Epithelial cell of proximal tubule (primary cell): ENCODE results near the gene FAM219A. TPM values are rescaled to one million over a fixed set of nuclear protein-coding genes. Genes with fewer than 3 reads are reported as not detected.
A peak's percentile ranks its signal among the peaks of the same experiment; 100 is the strongest.

Experiments
- DNase-seq: peaks from one replicate; pipeline ENCODE4 v3.0.0-alpha.2; 2011; ENCODE audit warnings: low read depth
- H3K4me3 ChIP-seq: 2 replicates; pipeline ENCODE4 v1.5.1; 2011; ENCODE audit warnings: low read depth, mild to moderate bottlenecking, low read length
- CTCF ChIP-seq: conservative IDR thresholded peaks from 2 replicates; pipeline ENCODE4 v1.5.1; 2012; ENCODE audit warnings: low read depth, mild to moderate bottlenecking, low read length
- total RNA-seq: library from RNA; depleted of rRNA; stranded (reverse); fragments of >200 nt; gene quantifications from 2 replicates; pipeline ENCODE4 v1.2.3, GENCODE V29; 2015

Gene FAM219A
- total RNA-seq, 1 donor from 2014 or later = 30.7 TPM

DNA sequence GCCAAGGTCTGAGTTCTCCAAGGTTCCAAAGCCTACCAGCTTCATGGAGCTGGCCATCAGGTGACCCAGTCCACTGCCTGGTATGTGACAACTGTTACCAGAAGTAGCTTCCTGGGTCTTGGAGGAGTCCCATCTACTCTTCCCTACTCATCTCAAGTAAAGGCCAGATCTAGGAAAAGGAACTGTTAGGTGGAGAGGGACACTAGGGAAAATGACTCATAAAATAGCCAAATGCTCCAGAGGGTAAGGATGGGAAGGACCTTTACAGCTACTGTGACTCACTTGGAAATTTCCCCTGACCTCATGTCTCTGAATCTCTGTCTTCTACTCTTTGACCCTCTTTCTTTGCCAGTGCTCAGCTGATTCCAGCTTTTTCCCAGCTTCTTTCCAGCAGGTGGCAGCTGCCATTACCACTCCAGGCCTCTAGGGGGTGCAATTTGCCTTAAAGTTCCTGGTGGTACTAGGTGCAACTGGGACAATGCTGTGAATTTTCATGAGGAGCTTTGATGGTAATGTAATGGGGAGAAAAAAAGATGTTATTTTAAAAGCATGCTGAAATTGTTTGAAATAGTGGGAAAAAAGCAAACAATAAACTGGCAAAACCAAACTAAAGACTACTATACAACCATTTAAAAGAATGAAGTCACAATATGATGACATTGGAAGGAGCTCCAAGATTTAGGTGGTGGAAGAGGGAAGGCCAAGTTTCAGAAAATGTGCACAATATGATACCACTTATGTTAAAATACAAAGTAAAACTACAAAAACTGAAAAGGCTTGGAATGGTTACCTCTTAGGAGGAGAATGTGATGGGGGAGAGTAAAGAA is 54.6 kb downstream of the FAM219A start:
- peak; percentile 99 for TF ChIP-seq CTCF
- no peak overlapping the region for H3K4me3 ChIP-seq
- DNase-seq = peak; percentile 48

DNA sequence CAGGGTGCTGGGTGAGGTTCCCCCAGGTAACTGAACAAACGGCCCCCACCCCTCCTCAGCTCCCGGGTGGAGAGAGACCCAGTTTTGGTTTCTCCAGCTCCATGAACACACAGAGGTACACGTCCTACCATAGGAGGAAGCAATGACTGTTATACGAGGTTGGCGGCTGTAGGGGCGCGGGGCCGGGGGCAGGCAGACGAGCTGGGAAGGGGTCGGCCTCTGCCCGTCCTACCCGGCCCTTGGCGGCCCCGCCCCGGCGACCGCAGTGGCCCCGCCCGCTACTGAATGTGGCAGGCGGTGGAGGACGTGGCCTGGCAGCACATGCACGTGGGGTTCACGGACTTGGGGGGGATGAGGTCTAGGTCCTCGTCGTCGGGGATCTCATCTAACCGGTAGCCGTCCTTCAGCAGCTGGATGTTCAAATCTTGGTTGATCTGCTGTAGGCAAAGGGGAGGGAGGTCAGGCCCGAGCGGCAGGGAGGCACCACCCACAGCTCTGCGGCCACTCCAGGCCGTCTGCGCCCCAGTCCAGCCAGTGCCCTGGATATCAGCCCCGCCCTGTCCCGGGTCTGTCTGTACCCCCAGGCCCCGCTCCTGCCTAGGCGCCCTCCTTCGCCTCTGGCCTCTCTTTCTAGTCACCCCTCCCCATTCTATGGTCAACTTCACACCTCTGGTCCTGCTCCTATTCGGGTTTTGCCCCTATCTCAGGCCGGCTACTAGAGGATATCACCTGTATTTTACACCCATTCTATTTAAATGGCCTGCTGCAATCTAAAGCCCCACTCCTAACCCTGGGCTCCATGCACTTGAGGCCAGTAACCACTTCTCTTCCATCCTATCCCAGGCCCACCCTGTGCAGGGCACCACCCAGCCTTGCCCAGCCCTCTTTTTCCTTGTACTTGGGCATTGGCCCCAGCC is 57.4 kb downstream of the FAM219A start:
- no peak for TF ChIP-seq CTCF
- H3K4me3 ChIP-seq = no peak overlapping the region
- DNase-seq = no peak

DNA sequence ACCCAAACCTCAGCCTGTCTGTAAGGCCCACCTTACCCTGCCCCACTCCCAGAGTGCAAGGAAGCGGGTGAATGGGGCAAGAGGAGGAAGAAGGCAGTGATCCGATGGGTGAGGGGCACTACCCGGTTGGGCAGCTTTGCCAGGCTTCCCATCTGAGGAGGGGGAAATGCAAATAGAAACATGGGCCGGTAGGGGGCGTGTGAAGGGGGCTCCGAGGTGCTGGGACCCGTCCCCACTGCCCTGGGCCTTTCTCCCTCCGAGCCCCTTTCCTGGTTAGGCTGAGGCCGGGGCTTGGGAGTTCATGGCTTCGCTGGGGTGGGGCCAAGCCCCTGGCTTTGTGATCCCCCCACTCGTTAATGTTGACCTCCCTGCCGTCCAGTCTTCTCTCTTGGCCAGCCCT is 58.1 kb downstream of the FAM219A start:
- no peak for TF ChIP-seq CTCF
- H3K4me3 ChIP-seq = no peak overlapping the region
- no peak for DNase-seq

DNA sequence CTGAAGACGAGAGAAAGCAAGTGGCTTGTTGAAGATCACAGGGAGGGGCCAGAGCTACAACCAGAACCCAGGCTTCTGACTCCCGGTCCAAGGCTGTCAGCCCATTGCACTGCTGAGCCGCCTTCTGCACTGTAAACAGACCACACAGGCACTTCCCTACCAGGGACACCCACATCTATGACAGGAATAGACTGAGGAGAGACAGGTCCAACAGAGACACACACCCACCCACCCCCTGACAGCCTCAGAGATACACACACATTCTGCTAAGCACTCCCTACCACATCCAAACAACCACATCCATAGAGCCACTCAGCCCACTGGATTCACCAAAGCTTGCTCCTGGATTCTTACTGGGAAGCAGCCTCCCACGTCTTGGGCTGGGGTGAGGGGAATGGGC is 58.6 kb downstream of the FAM219A start:
- no peak for DNase-seq
- TF ChIP-seq CTCF = no peak
- H3K4me3 ChIP-seq = no peak overlapping the region

DNA sequence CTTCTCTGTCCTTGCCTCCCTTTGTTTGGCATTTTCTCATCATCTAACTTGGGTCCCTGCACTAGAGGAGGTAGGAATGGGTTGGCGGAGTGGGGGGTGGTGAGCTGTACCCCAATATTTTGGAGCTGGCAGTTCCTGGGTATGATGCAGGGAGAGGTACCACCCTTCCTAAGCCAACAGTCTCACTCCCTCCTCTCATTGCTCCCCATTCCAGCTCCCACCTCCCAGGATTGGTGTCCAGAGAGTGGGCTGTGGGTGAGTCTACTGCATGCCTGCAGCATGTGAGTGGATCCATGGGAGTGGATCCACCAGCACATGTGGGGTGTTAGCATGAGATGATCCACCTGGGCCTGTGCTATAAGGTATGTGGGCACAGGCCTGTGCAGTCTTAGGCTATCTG is 59.5 kb downstream of the FAM219A start:
- TF ChIP-seq CTCF = no peak
- no peak overlapping the region for H3K4me3 ChIP-seq
- no peak for DNase-seq

- TF ChIP-seq CTCF = no peak
- no peak for DNase-seq
- no peak overlapping the region for H3K4me3 ChIP-seq
Observed at GRCh38 chr9:34396276-34397214, 61.8 kb downstream of the FAM219A start.
